NT2/D1 (cell line): ENCODE data around the gene IER5L.

Source experiments
- YY1 ChIP-seq: IDR thresholded peaks from 2 replicates; pipeline ENCODE4 v1.6.1; 2011; ENCODE audit not compliant: insufficient read length, insufficient read depth
- ZNF274 ChIP-seq: IDR thresholded peaks from 2 replicates; pipeline ENCODE4 v1.6.1; 2011; ENCODE audit warnings: mild to moderate bottlenecking, low read depth, low read length

GRCh38 chr9:129184596-129185122 lies 6.6 kb upstream of the IER5L start:
- TF ChIP-seq YY1, result no peak
- no peak for TF ChIP-seq ZNF274
